HG02852 (cell line): ENCODE results near the gene CTF1.
A peak's percentile ranks its signal among the peaks of the same experiment; 100 is the strongest.
"Not testable (repeated sequence)": the region's sequence is repeated elsewhere in the genome, so short reads cannot be mapped to it uniquely, and the experiment has no call there.

ENCODE experiments used
- ATAC-seq: cut with Tn5 transposase; IDR thresholded peaks from one replicate; pipeline ENCODE4 v1.9.1; 2021; ENCODE audit warnings: mild to moderate bottlenecking, moderate library complexity; ENCODE audit not compliant: unreplicated experiment

Gene CTF1

GRCh38 chr16:30927789-30928378 is 31.5 kb downstream of the CTF1 start:
- ATAC-seq = no peak

GRCh38 chr16:30928390-30928789 is 32.0 kb downstream of the CTF1 start:
- ATAC-seq = no peak

DNA sequence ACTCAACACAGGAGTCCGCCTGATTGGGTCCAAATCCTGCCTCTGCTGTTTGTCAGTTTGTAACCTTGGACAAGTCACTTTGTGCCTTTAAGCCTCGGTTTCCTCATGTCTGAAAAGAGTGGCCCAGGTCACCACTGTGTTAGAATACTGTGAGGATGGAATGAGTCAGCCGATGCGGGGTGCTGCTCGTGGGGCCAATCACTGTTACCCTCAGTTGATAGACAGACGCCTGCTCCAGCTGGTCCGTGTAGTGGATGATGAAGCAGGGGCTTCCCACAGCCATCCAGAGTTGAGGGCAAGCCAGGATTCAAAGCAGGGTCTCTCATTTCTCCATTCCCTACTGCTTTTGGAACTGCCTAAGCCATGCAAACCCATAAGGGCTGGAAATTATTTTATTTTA is 32.8 kb downstream of the CTF1 start:
- no peak for ATAC-seq

GRCh38 chr16:30930160-30930571 is 33.8 kb downstream of the CTF1 start:
- no peak for ATAC-seq

GRCh38 chr16:30931068-30931650 is 34.7 kb downstream of the CTF1 start:
- ATAC-seq = no peak

- no peak for ATAC-seq
Observed at GRCh38 chr16:30934827-30935557, 38.6 kb downstream of the CTF1 start.

DNA sequence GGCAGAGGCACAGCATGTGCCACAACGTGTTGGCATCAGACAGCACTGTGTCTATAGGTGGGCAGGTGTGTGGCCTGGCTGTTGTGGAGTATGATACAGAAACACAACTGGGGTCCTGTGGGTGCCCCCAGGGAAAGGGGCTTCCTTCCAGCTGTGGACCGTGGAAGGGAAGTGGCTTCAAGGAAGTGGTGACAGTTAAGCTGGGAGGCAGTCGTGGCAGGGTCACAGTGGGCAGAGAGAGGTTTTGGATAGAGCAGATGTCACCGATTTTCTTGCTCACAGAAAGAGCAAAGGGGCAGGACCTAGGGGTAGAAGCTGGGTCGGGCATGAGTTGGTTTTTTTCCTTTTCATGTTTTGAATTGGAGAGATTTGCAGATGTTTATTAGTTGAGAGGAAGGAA is 41.3 kb downstream of the CTF1 start:
- ATAC-seq = no peak

DNA sequence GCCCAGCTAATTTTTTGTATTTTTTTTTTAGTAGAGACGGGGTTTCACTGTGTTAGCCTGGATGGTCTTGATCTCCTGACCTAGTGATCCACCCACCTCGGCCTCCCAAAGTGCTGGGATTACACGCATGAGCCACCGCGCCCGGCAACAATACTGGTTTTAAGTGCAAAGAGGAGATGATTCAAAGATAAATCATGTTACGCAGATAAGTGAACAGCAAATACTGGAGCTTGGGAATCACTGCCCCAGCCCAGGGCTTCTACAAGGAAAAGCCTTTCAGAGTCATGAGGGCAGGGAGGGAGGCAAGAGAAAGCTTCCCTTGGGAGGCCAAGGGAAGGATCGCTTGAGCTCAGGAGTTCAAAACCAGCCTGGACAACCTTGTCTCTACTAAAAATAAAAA is 43.2 kb downstream of the CTF1 start:
- ATAC-seq = not testable (repeated sequence)

DNA sequence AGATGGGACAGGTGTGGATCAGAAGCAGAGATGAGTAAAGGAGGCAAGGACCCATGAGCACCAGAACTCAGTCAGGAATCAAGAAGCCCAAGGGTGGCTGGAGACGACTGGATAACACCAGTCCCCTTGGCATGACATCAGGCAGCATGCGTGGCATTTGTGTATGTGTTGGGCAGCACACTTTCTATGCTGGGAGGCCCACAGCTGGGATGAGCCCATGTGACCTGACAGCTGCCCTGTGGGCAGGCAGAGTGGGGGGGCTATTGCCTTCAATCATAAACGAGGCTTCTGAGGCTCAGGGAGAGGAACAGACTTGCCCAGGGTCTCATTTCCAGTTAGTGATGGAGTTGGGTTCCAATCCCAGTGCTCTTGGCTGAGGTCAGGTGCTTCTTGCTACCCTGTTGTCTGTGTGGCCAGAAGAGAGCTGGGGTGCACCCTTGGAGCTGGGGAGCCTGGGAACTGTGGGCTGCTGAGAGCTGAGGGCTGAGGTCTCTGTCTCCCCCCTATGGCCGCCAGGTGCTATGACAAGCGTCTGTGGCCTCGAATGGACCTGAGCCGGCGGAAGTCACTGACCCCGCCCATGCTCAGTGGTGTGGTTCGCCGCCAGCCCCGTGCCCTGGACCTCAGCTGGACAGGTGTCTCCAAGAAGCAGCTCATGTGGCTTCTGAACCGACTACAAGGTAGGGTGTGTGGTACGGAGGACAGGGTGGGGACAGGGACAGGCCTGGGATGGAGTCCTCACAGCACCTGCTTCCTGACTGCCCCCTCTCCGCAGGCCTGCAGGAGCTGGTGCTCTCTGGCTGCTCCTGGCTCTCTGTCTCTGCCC is 45.4 kb downstream of the CTF1 start:
- peak; percentile 89 for ATAC-seq

DNA sequence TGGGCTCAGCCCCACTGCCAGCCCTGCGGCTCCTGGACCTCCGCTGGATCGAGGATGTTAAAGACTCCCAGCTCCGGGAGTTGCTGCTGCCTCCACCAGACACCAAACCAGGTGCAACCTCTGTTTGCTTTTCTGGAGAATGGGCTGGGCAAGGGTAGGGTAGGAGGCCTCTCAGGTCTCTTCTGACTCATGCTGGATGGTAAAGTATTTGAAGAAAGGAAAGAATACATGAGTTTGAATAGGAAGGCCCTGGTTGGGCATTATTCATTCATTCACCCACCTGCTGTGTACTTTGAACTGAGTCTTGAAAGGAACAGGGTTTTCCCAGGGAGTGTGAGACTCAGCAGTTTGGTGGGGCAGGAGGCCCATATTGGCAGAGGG is 46.0 kb downstream of the CTF1 start:
- no peak for ATAC-seq

GRCh38 chr16:30944352-30944751 is 47.9 kb downstream of the CTF1 start:
- no peak for ATAC-seq

DNA sequence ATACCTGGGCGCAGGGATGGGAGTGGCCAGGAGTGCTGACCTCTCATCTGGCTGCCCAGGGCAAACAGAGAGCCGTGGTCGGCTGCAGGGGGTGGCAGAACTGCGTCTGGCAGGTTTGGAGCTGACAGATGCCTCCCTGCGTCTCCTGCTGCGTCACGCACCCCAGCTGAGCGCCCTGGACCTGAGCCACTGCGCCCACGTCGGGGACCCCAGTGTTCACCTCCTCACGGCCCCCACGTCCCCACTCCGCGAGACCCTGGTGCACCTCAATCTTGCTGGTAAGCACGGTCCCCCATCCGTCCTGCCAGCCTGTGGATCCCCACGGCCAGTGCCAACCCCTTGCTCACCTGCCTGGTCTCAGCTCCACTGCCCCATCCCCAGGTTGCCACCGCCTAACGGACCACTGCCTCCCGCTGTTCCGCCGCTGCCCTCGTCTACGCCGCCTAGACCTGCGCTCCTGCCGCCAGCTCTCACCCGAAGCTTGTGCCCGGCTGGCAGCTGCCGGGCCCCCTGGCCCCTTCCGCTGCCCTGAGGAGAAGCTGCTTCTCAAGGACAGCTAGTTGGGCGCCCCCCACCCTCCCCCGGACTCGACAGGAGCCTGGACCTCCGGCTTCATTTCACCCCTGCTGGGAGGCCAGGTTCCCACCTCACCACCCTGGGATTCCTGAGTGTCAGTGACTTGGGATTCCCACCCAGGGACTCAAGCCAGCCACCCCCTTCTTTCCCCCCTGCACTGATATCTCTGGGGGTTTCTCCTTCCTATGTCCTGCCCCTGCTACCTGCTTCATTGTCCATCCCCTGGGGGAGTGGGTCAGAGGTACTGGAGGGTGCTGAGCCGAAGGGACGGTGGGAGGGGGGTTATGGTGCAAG is 50.5 kb downstream of the CTF1 start:
- no peak for ATAC-seq

GRCh38 chr16:30947541-30947858 is 51.1 kb downstream of the CTF1 start:
- ATAC-seq = no peak

DNA sequence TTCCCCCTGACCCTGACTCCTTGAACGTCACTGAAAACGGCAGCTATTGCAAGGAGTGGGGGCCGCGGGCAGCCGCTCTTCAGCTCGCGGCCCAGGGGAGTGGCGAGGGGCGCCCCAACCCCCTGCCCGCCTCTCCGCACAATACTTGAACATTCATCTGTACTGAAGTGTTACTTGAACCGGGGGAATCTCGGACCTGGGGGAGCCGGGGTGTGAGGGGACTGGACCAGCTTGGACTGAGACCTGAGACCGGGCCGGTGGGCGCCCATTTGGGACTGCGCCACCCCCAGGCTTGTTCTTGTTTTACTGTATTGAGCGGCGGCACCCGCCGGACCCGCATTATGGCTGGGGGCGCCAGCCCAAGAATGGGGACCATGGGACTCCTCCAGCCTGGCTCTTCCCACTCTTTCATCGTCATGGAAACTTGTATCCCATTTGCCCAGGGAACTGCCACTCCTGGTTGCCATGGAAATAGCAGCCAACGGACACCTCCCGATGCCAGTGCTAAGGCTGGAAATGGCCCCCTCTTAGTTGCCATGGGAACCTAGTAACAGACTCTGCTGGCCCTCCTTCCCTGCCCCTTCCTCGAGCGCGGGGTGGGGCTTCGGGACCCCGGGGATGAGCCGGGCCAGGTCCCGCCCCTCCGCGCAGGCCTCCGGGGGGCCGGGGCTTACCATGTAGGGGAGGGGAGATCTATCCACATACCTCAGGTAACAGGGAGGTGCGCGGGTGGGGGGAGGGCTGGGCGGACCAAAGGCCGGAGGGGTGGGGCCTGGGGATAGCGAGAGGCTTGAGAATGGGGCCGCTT is 51.6 kb downstream of the CTF1 start:
- ATAC-seq = peak; percentile 29

GRCh38 chr16:30948667-30949649 is 52.5 kb downstream of the CTF1 start, which contains the start of gene ORAI3:
Gene ORAI3 (plus strand): TSS chr16:30949068. CDS start chr16:30949290, 222 bp downstream.
- peak; percentile 73 for ATAC-seq

GRCh38 chr16:30949650-30950515 is 53.5 kb downstream of the CTF1 start:
- peak; percentile 31 for ATAC-seq

DNA sequence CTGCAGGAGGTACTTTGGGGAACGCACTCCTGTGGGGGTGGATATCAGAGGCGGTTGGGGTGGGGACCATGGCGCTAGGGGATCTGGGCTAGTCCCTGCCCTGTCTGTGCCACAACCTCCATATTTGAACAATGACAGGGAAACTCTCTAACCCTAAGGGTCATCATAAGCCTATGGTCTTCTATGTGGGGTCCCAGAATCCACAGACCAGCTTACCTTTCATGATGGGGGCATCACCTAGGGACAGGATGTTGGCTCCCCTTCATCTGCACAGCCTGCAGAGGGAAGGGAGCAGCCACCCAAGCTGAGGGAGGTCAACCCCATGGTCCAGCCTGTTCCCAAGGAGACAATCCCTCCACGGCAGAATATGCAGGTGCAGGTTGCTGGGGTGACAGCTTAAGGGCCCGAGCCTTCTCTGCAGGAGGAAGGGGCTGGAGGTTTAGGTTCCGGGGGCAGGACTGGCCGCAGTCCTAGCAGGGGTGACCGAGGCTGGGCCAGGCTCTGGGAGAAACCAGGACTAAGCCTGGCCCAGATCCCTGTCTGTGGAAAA is 54.2 kb downstream of the CTF1 start:
- ATAC-seq = no peak
